ENCODE data around the gene SDHAF1.
"Not testable (repeated sequence)": the region's sequence is repeated elsewhere in the genome, so short reads cannot be mapped to it uniquely, and the experiment has no call there.

DNA sequence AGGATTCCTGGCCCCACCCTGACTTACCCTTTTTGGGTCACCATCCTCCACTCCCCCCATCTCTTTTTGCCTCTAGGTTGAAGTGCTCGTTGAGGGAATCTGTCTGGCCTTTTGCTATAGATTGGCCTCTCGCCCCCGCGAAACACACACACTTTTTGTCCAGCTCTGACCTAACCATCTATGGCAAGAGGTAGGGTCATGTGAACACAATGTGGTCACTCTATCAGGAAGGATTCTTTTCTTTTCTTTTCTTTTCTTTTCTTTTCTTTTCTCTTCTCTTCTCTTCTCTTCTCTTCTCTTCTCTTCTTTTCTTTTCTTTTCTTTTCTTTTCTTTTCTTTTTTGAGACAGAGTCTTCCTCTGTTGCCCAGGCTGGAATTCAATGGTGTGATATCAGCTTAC, 14.0 kb upstream of the SDHAF1 start:
- TF ChIP-seq POLR2AphosphoS5 (IDR thresholded peaks at IDR 0.05) = not testable (repeated sequence)
- TF ChIP-seq, protein P1, sequence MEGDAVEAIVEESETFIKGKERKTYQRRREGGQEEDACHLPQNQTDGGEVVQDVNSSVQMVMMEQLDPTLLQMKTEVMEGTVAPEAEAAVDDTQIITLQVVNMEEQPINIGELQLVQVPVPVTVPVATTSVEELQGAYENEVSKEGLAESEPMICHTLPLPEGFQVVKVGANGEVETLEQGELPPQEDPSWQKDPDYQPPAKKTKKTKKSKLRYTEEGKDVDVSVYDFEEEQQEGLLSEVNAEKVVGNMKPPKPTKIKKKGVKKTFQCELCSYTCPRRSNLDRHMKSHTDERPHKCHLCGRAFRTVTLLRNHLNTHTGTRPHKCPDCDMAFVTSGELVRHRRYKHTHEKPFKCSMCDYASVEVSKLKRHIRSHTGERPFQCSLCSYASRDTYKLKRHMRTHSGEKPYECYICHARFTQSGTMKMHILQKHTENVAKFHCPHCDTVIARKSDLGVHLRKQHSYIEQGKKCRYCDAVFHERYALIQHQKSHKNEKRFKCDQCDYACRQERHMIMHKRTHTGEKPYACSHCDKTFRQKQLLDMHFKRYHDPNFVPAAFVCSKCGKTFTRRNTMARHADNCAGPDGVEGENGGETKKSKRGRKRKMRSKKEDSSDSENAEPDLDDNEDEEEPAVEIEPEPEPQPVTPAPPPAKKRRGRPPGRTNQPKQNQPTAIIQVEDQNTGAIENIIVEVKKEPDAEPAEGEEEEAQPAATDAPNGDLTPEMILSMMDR (IDR thresholded peaks at IDR 0.05) = not testable (repeated sequence)
